ENCODE results near the gene CBX5. TPM values are rescaled to one million over a fixed set of nuclear protein-coding genes. Genes with fewer than 3 reads are reported as not detected.

Gene CBX5
- total and polyA plus RNA-seq, 9 of the 15 experiments (the other 6 are each of a cell fraction or from before 2014, with no cell fraction given): 32.6 to 102 (median 59.2) TPM

DNA sequence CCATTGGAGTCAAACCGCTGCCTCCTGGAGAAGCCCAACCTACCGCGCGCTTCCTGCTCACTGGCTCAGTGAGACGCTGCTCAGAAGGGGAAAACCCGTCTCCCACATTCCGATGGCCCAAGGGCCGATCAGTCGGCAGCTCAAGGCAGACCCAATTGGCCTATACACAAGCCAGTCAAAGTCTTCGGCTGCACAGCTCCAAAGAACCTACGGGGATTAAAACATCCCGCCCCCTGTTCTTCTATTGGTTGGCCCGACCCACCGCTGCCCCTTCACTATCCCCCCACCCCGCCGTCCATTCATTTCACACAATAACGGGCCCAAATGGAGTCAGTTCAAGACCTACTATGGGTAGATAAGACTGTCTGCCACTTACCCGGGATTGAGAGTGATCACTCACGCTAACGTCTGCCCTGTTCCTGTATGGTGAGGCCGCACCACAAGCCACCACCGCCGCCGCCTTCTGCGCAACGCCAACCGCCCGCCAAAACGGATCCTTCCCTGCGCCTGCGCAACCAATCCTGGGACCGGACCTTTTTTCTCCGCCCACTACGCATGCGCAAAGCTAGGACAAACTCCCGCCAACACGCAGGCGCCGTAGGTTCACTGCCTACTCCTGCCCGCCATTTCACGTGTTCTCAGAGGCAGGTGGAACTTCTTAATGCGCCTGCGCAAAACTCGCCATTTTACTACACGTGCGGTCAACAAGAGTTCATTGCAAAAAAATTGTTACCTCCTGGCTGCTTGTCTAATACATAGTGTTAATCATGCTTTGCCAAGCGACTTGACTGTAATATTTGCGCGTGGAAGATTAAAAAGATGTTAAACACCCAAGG, at the start of gene CBX5 (continued):
- TF ChIP-seq E2F3 (CRISPR knock-in tag; IDR thresholded peaks at IDR 0.05) (peak; percentile 99), SIRT6 (IDR thresholded peaks at IDR 0.05; ENCODE audit: low read depth, low read length) (no peak), BRF1 (IDR thresholded peaks at IDR 0.05; ENCODE audit: borderline replicate concordance, extremely low read depth, insufficient read length) (no peak), PHF21A (IDR thresholded peaks at IDR 0.05; ENCODE audit: borderline replicate concordance, low read depth) (no peak), MEF2D (tag; conservative IDR thresholded peaks at IDR 0.05; ENCODE audit: low read depth) (no peak), NR4A1 (CRISPR knock-in tag; IDR thresholded peaks at IDR 0.05) (peak; percentile 26; the same call in 1 of the 2 replicates), NR4A1 (tag; IDR thresholded peaks at IDR 0.05) (no peak), KAT8 (IDR thresholded peaks at IDR 0.05; ENCODE audit: low read depth) (peak; percentile 91), ZSCAN29 (IDR thresholded peaks at IDR 0.05) (no peak), RFX1 (IDR thresholded peaks at IDR 0.05) (no peak), NR2C1 (IDR thresholded peaks at IDR 0.05) (no peak), NR2C1 (tag; IDR thresholded peaks at IDR 0.05) (peak; percentile 68), TEAD4 (IDR thresholded peaks at IDR 0.05; ENCODE audit: low read length) (peak; percentile 85), TEAD4 (CRISPR knock-in tag; IDR thresholded peaks at IDR 0.05; ENCODE audit: borderline replicate concordance) (0 out of 2 replicates have a peak, but pooled peaks have one; percentile 82), SRSF1 (IDR thresholded peaks at IDR 0.05; ENCODE audit: low read depth, low read length) (no peak), ZNF134 (CRISPR knock-in tag; conservative IDR thresholded peaks at IDR 0.05) (no peak), FOXK2 (conservative IDR thresholded peaks at IDR 0.05 in 1 of 2, IDR thresholded peaks at IDR 0.05 in 1 of 2; ENCODE audit: low read depth in 2 of 2) (peak; percentile 85 to 86)
- TF ChIP-seq, protein P1, sequence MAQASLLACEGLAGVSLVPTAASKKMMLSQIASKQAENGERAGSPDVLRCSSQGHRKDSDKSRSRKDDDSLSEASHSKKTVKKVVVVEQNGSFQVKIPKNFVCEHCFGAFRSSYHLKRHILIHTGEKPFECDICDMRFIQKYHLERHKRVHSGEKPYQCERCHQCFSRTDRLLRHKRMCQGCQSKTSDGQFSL (CRISPR knock-in tag; IDR thresholded peaks at IDR 0.05): peak; percentile 82
- TF ChIP-seq, protein P1 (tag; IDR thresholded peaks at IDR 0.05): no peak
- TF ChIP-seq, protein P2, sequence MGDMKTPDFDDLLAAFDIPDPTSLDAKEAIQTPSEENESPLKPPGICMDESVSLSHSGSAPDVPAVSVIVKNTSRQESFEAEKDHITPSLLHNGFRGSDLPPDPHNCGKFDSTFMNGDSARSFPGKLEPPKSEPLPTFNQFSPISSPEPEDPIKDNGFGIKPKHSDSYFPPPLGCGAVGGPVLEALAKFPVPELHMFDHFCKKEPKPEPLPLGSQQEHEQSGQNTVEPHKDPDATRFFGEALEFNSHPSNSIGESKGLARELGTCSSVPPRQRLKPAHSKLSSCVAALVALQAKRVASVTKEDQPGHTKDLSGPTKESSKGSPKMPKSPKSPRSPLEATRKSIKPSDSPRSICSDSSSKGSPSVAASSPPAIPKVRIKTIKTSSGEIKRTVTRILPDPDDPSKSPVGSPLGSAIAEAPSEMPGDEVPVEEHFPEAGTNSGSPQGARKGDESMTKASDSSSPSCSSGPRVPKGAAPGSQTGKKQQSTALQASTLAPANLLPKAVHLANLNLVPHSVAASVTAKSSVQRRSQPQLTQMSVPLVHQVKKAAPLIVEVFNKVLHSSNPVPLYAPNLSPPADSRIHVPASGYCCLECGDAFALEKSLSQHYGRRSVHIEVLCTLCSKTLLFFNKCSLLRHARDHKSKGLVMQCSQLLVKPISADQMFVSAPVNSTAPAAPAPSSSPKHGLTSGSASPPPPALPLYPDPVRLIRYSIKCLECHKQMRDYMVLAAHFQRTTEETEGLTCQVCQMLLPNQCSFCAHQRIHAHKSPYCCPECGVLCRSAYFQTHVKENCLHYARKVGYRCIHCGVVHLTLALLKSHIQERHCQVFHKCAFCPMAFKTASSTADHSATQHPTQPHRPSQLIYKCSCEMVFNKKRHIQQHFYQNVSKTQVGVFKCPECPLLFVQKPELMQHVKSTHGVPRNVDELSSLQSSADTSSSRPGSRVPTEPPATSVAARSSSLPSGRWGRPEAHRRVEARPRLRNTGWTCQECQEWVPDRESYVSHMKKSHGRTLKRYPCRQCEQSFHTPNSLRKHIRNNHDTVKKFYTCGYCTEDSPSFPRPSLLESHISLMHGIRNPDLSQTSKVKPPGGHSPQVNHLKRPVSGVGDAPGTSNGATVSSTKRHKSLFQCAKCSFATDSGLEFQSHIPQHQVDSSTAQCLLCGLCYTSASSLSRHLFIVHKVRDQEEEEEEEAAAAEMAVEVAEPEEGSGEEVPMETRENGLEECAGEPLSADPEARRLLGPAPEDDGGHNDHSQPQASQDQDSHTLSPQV (IDR thresholded peaks at IDR 0.05): peak; percentile 38
